ENCODE data around the gene FN3KRP. TPM values are rescaled to one million over a fixed set of nuclear protein-coding genes. Genes with fewer than 3 reads are reported as not detected.

Gene FN3KRP
- total and polyA plus RNA-seq, 10 of the 15 experiments (the other 5 are each of a cell fraction or from before 2014, with no cell fraction given) = 1.8 to 50.5 (median 26.5) TPM

GRCh38 chr17:82745524-82745923, 29.0 kb downstream of the FN3KRP start:
- in situ Hi-C loops (cut with MboI) = loop anchor here (10.0 kb wide), 1 partner anchor 91 kb away; no protein-coding TSS in a partner anchor
- Histone ChIP-seq H3K9me3 (replicated peaks; ENCODE audit: control insufficient read depth, insufficient read depth, low read length) (peaks cover 8% of the 10 kb centered on the region; the same call in 2 of the 3 replicates), H3K4me3 (no peak overlapping the region), H3K4me2 (ENCODE audit: control insufficient read depth, insufficient read depth) (no peak overlapping the region), H3K4me1 (ENCODE audit: control insufficient read depth, insufficient read depth, low read length) (no peaks in the 10 kb centered on the region), H3K79me2 (ENCODE audit: control insufficient read depth, insufficient read depth, low read length) (no peaks in the 10 kb centered on the region), H4K20me1 (ENCODE audit: control insufficient read depth, insufficient read depth) (no peaks in the 10 kb centered on the region), H3K9ac (ENCODE audit: control insufficient read depth, insufficient read depth, low read length) (no peak overlapping the region), H3K36me3 (ENCODE audit: control insufficient read depth in 2 of 2, insufficient read depth in 2 of 2, low read length in 1 of 2) (no peaks in the 10 kb centered on the region), H3K27me3 (replicated peaks in 1 of 2; ENCODE audit: control insufficient read depth in 2 of 2, insufficient read depth in 2 of 2, low read length in 1 of 2) (no peaks in the 10 kb centered on the region), H3K27ac (ENCODE audit: control insufficient read depth, insufficient read depth) (no peak overlapping the region), H2AFZ (ENCODE audit: control insufficient read depth, low read depth, low read length) (no peak overlapping the region)
- ChIA-PET SMC1A (ENCODE audit: uncharacterized antibody, unreplicated experiment) (no interaction called here), POLR2A (no interaction called here), CTCF (no interaction called here), RAD21 (ENCODE audit: unreplicated experiment) (no interaction called here)
- BruUV-seq (replicated peaks) = no TSS peak
- no peak for ATAC-seq
- 26% methylated on average over 8 of the region's 8 CpGs for WGBS (ENCODE audit: insufficient coverage, insufficient replicate concordance, low lambda C conversion rate, missing lambda C conversion rate)
- TF ChIP-seq ELK1 (IDR thresholded peaks at IDR 0.05; ENCODE audit: low read depth, low read length) = no peak
- TF ChIP-seq RB1 (IDR thresholded peaks at IDR 0.05; ENCODE audit: borderline replicate concordance) = no peak
- no peak for TF ChIP-seq SMC3 (IDR thresholded peaks at IDR 0.05; ENCODE audit: borderline replicate concordance, low read length)
- TF ChIP-seq NR2F1 (conservative IDR thresholded peaks at IDR 0.05) = no peak
- no peak for TF ChIP-seq SMAD5 (IDR thresholded peaks at IDR 0.05; ENCODE audit: low read depth)
- no peak for TF ChIP-seq ZBED1 (IDR thresholded peaks at IDR 0.05; ENCODE audit: borderline replicate concordance)
- TF ChIP-seq FOXM1 (IDR thresholded peaks at IDR 0.05; ENCODE audit: low read depth, low read length) = no peak
- TF ChIP-seq RELB (IDR thresholded peaks at IDR 0.05; ENCODE audit: low read depth) = no peak
- TF ChIP-seq SREBF1 (IDR thresholded peaks at IDR 0.05; ENCODE audit: low read length) = no peak
- no peak for TF ChIP-seq ETV6 (conservative IDR thresholded peaks at IDR 0.05 in 1 of 2, IDR thresholded peaks at IDR 0.05 in 1 of 2; ENCODE audit: borderline replicate concordance in 1 of 2, low read depth in 1 of 2)
- TF ChIP-seq POU2F2 (IDR thresholded peaks at IDR 0.05; ENCODE audit: borderline replicate concordance, low read depth, low read length) = no peak
- TF ChIP-seq ESRRA (IDR thresholded peaks at IDR 0.05; ENCODE audit: low read length) = no peak
- TF ChIP-seq NFIC (IDR thresholded peaks at IDR 0.05; ENCODE audit: low read depth, low read length) = no peak
- no peak for TF ChIP-seq MLLT1 (IDR thresholded peaks at IDR 0.05)
- no peak for TF ChIP-seq HDGF (IDR thresholded peaks at IDR 0.05)
- TF ChIP-seq IRF4 (IDR thresholded peaks at IDR 0.05; ENCODE audit: low read depth, low read length) = no peak
- no peak for DNase-seq (ENCODE audit: low read depth, low spot score)
- FAIRE-seq = no peak
- intact Hi-C loops (cut with micrococcal nuclease; ENCODE audit: unreplicated experiment) = no loop called here

Measured in GM12878 (cell line).